Measurements from ENCODE around the gene ZDHHC3.

DNA sequence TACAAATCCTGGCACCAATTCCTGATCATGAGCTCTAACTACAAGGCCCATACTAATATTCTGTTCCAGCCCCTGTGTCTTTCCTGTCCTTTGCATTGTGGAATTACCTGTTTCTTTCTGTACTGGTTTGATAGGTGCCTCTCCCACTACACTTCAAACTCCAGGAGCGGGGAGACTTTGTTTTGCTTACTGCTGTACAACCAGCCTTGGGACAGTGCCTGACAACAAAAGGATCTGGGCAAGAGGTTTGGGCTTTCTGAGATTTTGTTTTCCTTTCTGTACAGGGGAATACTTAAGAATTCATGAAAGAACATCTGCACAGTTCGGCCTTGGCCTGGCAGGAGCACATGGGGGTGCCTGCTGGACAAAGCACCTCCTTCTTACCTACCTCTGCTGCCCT is 45.1 kb downstream of the ZDHHC3 start:
- TF ChIP-seq, protein P1, sequence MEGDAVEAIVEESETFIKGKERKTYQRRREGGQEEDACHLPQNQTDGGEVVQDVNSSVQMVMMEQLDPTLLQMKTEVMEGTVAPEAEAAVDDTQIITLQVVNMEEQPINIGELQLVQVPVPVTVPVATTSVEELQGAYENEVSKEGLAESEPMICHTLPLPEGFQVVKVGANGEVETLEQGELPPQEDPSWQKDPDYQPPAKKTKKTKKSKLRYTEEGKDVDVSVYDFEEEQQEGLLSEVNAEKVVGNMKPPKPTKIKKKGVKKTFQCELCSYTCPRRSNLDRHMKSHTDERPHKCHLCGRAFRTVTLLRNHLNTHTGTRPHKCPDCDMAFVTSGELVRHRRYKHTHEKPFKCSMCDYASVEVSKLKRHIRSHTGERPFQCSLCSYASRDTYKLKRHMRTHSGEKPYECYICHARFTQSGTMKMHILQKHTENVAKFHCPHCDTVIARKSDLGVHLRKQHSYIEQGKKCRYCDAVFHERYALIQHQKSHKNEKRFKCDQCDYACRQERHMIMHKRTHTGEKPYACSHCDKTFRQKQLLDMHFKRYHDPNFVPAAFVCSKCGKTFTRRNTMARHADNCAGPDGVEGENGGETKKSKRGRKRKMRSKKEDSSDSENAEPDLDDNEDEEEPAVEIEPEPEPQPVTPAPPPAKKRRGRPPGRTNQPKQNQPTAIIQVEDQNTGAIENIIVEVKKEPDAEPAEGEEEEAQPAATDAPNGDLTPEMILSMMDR (IDR thresholded peaks at IDR 0.05) = no peak
- TF ChIP-seq POLR2AphosphoS5 (IDR thresholded peaks at IDR 0.05; ENCODE audit: low read depth, low read length) = no peak
- TF ChIP-seq, protein P2, sequence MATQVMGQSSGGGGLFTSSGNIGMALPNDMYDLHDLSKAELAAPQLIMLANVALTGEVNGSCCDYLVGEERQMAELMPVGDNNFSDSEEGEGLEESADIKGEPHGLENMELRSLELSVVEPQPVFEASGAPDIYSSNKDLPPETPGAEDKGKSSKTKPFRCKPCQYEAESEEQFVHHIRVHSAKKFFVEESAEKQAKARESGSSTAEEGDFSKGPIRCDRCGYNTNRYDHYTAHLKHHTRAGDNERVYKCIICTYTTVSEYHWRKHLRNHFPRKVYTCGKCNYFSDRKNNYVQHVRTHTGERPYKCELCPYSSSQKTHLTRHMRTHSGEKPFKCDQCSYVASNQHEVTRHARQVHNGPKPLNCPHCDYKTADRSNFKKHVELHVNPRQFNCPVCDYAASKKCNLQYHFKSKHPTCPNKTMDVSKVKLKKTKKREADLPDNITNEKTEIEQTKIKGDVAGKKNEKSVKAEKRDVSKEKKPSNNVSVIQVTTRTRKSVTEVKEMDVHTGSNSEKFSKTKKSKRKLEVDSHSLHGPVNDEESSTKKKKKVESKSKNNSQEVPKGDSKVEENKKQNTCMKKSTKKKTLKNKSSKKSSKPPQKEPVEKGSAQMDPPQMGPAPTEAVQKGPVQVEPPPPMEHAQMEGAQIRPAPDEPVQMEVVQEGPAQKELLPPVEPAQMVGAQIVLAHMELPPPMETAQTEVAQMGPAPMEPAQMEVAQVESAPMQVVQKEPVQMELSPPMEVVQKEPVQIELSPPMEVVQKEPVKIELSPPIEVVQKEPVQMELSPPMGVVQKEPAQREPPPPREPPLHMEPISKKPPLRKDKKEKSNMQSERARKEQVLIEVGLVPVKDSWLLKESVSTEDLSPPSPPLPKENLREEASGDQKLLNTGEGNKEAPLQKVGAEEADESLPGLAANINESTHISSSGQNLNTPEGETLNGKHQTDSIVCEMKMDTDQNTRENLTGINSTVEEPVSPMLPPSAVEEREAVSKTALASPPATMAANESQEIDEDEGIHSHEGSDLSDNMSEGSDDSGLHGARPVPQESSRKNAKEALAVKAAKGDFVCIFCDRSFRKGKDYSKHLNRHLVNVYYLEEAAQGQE (IDR thresholded peaks at IDR 0.05; ENCODE audit: insufficient read depth in 1 of 2, low read depth in 2 of 2, low read length in 1 of 2) = no peak
- no peak for TF ChIP-seq SIN3A (IDR thresholded peaks at IDR 0.05; ENCODE audit: borderline replicate concordance, insufficient read depth, low read depth, low read length)
- TF ChIP-seq TCF7L2 (IDR thresholded peaks at IDR 0.05; ENCODE audit: low read depth, low read length) = no peak
